Panc1 (cell line): Measurements from ENCODE around the gene CCDC47. TPM values are rescaled to one million over a fixed set of nuclear protein-coding genes. Genes with fewer than 3 reads are reported as not detected.

ENCODE experiments used
- ATAC-seq: fragments of 200-7000 bp; cut with Tn5 transposase; 2 replicates; pipeline ENCODE4 v1.9.1; 2020; ENCODE audit warnings: mild to moderate bottlenecking, moderate library complexity
- BruUV-seq: library from RNA; stranded (reverse); fragments of 400-500 nt; replicated peaks from 2 replicates; lab custom pipeline; 2021; lab: Mats Ljungman, UMichigan
- CTCF ChIA-PET: fragments of 300-600 bp; sonication (Branson Sonifier 250); formaldehyde crosslinking; loops from one replicate; lab custom pipeline; 2022; ENCODE audit warnings: antibody characterized with exemption; lab: Charles Lee
- POLR2A ChIA-PET: fragments of 300-600 bp; sonication (Branson Sonifier 250); formaldehyde crosslinking; loops from one replicate; lab custom pipeline; 2022; ENCODE audit warnings: antibody characterized with exemption; lab: Charles Lee
- DNase-seq: peaks from one replicate; pipeline ENCODE4 v3.0.0-alpha.2; 2010; ENCODE audit warnings: low read depth, low spot score
- H3K27ac ChIP-seq: 2 replicates; pipeline ENCODE4 v1.5.1; 2011; ENCODE audit warnings: mild to moderate bottlenecking, low read length, inconsistent platforms
- H3K27me3 ChIP-seq: fragments of 200-500 bp; sonication (Bioruptor generic); 2 replicates; pipeline ENCODE4 v1.6.0; 2014; ENCODE audit warnings: low read length, inconsistent platforms; ENCODE audit not compliant: control insufficient read depth, insufficient read depth
- H3K36me3 ChIP-seq: fragments of 200-500 bp; sonication (Bioruptor generic); 2 replicates; pipeline ENCODE4 v1.5.1; 2014; ENCODE audit warnings: inconsistent platforms, mild to moderate bottlenecking, low read length, moderate library complexity; ENCODE audit not compliant: control insufficient read depth, insufficient read depth
- H3K4me1 ChIP-seq: 2 replicates; pipeline ENCODE4 v1.5.1; 2011; ENCODE audit warnings: inconsistent platforms, mild to moderate bottlenecking, low read length, moderate library complexity; ENCODE audit not compliant: control insufficient read depth, insufficient read depth
- H3K4me3 ChIP-seq, 2 experiments: 2 replicates each; pipeline ENCODE4 v1.5.1; 2011 to 2012; ENCODE audit warnings: low read depth in 2 of 2, low read length in 2 of 2, mild to moderate bottlenecking in 2 of 2, inconsistent platforms in 1 of 2, moderate library complexity in 1 of 2
- H3K9me3 ChIP-seq: fragments of 200-500 bp; sonication (Bioruptor generic); 2 replicates; pipeline ENCODE4 v1.5.1; 2014; ENCODE audit warnings: low read depth, mild to moderate bottlenecking, inconsistent platforms, low read length, moderate library complexity; ENCODE audit not compliant: control insufficient read depth, insufficient read depth
- CTCF ChIP-seq: fragments of 450-650 bp; IDR thresholded peaks from 2 replicates; pipeline ENCODE4 v1.5.1; 2017; ENCODE audit warnings: mild to moderate bottlenecking
- POLR2AphosphoS5 ChIP-seq: IDR thresholded peaks from 2 replicates; pipeline ENCODE4 v1.6.1; 2012; ENCODE audit warnings: mild to moderate bottlenecking, low read depth, low read length, moderate library complexity
- REST ChIP-seq, 2 experiments: IDR thresholded peaks; 2 replicates each; pipeline ENCODE4 v1.6.1; 2011 to 2012; ENCODE audit warnings: low read depth in 2 of 2, control low read depth in 1 of 2, low read length in 1 of 2, mild to moderate bottlenecking in 1 of 2, moderate library complexity in 1 of 2; ENCODE audit not compliant: insufficient read depth in 1 of 2
- SIN3A ChIP-seq: IDR thresholded peaks from 2 replicates; pipeline ENCODE4 v1.6.1; 2012; ENCODE audit warnings: low read depth, mild to moderate bottlenecking, low read length, moderate library complexity, borderline replicate concordance; ENCODE audit not compliant: insufficient read depth
- TCF7L2 ChIP-seq: IDR thresholded peaks from 2 replicates; pipeline ENCODE4 v1.6.1; 2011; ENCODE audit warnings: mild to moderate bottlenecking, low read depth, low read length, inconsistent platforms
- in situ Hi-C: cut with HindIII; loops from 2 replicates; pipeline ENCODE4 v1.10.0; 2016; ENCODE audit warnings: low sequenced_read_pairs, low pct_unique_long_range_greater_than_20kb
- intact Hi-C: fragments of 100-400 bp; cut with micrococcal nuclease; formaldehyde crosslinking; loops from one replicate; pipeline ENCODE4 v1.10.0; 2022; ENCODE audit not compliant: unreplicated experiment
- total RNA-seq: library from RNA; stranded (reverse); gene quantifications from one replicate; pipeline ENCODE4 v1.2.1, GENCODE V29; 2021; ENCODE audit not compliant: unreplicated experiment

Gene CCDC47
- total RNA-seq, 1 experiment from 2014 or later: 64.8 TPM

GRCh38 chr17:63774141-63774968, 958 bp upstream of the CCDC47 start, which contains the start of gene DDX42:
TSS of gene DDX42 (plus strand) at chr17:63774170. CDS start at chr17:63787050, 12,880 bp downstream.
- Histone ChIP-seq H3K27me3 (no peaks in the 10 kb centered on the region), H3K36me3 (peaks cover 27% of the 10 kb centered on the region), H3K4me3 (peak within 1 kb of the TSS; percentile 96 to 97), H3K9me3 (no peaks in the 10 kb centered on the region), H3K4me1 (peaks cover 6% of the 10 kb centered on the region), H3K27ac (peak within 1 kb of the TSS; percentile 98)
- DNase-seq: no peak
- in situ Hi-C loops (no loop called here), intact Hi-C loops (no loop called here)
- BruUV-seq: no TSS peak
- ChIA-PET CTCF (interaction anchor here (0.6 to 0.7 kb wide), 2 partner anchors 75 to 759 kb away, joined by 4 to 8 read pairs; no protein-coding TSS in a partner anchor), POLR2A (interaction anchor here (0.7 to 1.0 kb wide), 3 partner anchors 12 to 53 kb away, joined by 3 to 5 read pairs (median 5); partner anchors contain the start of gene PSMC5)
- TF ChIP-seq REST (IDR thresholded peaks at IDR 0.05; ENCODE audit: insufficient read depth in 1 of 2, low read depth in 2 of 2, low read length in 1 of 2): no peak
- no peak for TF ChIP-seq CTCF
- TF ChIP-seq TCF7L2: no peak
- TF ChIP-seq SIN3A: no peak
- no peak for TF ChIP-seq POLR2AphosphoS5
- ATAC-seq: peak; percentile 19

GRCh38 chr17:63772801-63773271, 561 bp downstream of the CCDC47 start:
- no peak for TF ChIP-seq POLR2AphosphoS5
- TF ChIP-seq TCF7L2: no peak
- no peak for TF ChIP-seq SIN3A
- no peak for TF ChIP-seq CTCF
- TF ChIP-seq REST (IDR thresholded peaks at IDR 0.05; ENCODE audit: insufficient read depth in 1 of 2, low read depth in 2 of 2, low read length in 1 of 2): no peak
- no peak for ATAC-seq
- CTCF ChIA-PET: no interaction called here
- TSS peak; percentile 93 for BruUV-seq
- POLR2A ChIA-PET: interaction anchor here (0.6 to 1.1 kb wide), 3 partner anchors 23 to 340 kb away, joined by 3 to 7 read pairs (median 3); no protein-coding TSS in a partner anchor
- H3K9me3 ChIP-seq: no peaks in the 10 kb centered on the region
- H3K27ac ChIP-seq: peak overlapping the region; percentile 96
- no peaks in the 10 kb centered on the region for H3K27me3 ChIP-seq
- peaks cover 23% of the 10 kb centered on the region for H3K36me3 ChIP-seq
- in situ Hi-C loops: no loop called here
- intact Hi-C loops: no loop called here
- H3K4me1 ChIP-seq: peaks cover 6% of the 10 kb centered on the region
- H3K4me3 ChIP-seq: peak overlapping the region; percentile 96 to 97
- no peak for DNase-seq
